Activated T-cell treated with anti-CD3 and anti-CD28 coated beads, Interleukin-2, amount 50 U/mL, for 48 hours (primary cell): ENCODE results near the gene KCNQ4.

Experiments
- DNase-seq, 2 experiments: peaks; one replicate each; pipeline ENCODE4 v3.0.0-alpha.2; 2020

The KCNQ4 gene

GRCh38 chr1:40796939-40797667, 13.5 kb downstream of the KCNQ4 start:
- DNase-seq: no peak

- DNase-seq: no peak
Observed at GRCh38 chr1:40797668-40798010, 14.1 kb downstream of the KCNQ4 start.

GRCh38 chr1:40798366-40799281, 15.0 kb downstream of the KCNQ4 start:
- no peak for DNase-seq

- no peak for DNase-seq
Observed at GRCh38 chr1:40799351-40799867, 15.8 kb downstream of the KCNQ4 start.

DNA sequence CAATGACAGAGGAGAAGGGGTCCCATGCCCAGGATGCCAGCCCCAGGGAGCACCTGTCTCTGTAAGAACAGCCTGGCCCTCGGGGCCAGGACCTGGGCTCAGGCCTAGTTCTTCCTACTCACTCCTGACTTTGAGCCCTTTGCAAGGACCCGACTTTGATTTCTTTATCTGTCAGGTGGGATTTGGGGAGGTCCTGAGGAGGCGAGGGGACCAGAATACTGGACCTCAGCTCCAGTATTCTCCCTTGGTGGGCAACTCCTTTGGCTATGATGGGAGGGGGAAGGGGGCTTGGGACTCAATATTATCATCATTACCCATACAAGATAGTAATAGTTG, 18.1 kb downstream of the KCNQ4 start:
- DNase-seq: no peak

GRCh38 chr1:40802078-40802741, 18.6 kb downstream of the KCNQ4 start:
- peak; percentile 86 to 89 for DNase-seq

- DNase-seq: no peak
Observed at GRCh38 chr1:40802742-40803113, 19.1 kb downstream of the KCNQ4 start.

DNA sequence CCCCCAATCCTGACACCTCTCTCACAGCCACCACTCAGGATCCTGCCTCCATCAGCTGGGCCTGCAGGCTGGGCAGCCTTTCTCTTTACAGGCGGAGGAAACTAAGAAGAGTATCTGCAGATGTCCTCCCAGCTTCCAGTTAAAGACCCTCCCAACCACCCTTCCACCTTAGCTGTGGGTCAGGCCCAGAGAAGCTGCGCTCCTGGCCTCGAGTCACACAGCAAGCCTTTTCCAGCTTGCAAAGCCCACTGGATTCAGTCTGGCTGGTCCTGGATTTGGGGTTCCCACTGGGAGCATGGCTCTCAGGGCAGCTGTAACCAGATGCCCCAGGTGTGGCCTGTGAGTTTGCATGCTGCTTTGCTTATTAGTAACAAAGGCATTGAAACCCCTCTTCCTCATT, 19.9 kb downstream of the KCNQ4 start:
- no peak for DNase-seq

DNA sequence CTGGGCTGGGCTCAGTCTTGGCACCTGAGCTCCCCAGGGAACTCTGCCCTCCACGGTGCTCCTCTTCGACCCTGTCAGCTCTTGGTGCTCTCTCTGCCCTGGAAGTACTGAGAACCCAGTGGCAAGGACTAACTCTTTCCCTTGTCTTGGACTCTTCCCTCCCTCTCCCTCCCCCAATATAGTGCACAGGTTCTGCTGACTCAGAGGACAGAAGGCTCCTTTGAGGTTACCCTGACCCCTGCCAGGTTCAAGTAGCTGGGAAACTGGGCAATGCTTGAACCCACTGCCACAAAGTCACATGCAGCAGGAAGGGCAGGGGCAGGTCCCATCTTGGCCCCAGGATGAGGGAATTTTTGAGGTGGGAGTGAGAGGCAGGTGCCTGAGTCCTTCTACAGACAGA, 20.3 kb downstream of the KCNQ4 start:
- no peak for DNase-seq

- DNase-seq: no peak
Observed at GRCh38 chr1:40806240-40806639, 22.7 kb downstream of the KCNQ4 start.

GRCh38 chr1:40806731-40807695, 23.4 kb downstream of the KCNQ4 start:
- DNase-seq: no peak

GRCh38 chr1:40808002-40808401, 24.4 kb downstream of the KCNQ4 start:
- DNase-seq: no peak

GRCh38 chr1:40808444-40808843, 24.9 kb downstream of the KCNQ4 start:
- DNase-seq: no peak

DNA sequence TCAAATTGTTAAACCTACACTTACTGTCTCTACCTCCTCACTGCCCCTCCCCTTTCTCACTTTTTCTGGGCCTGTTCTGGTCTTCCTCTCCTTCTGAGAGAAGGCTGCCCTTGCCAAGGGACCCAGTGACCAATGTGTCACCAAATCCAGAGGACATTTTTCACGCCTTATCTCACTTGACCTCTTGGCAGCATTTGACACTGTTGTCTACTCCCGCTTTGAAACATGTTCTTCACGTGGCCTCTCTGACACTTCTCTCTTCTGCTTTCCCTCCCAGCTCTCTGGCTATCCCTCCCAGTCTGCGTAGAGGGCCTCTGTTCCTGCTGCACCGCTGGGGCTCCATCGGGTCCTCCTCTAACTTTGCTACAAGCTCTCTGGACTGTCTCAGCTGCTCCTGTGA, 25.3 kb downstream of the KCNQ4 start:
- no peak for DNase-seq

GRCh38 chr1:40810927-40811326, 27.3 kb downstream of the KCNQ4 start:
- no peak for DNase-seq

GRCh38 chr1:40815420-40815819, 31.8 kb downstream of the KCNQ4 start:
- DNase-seq: no peak

DNA sequence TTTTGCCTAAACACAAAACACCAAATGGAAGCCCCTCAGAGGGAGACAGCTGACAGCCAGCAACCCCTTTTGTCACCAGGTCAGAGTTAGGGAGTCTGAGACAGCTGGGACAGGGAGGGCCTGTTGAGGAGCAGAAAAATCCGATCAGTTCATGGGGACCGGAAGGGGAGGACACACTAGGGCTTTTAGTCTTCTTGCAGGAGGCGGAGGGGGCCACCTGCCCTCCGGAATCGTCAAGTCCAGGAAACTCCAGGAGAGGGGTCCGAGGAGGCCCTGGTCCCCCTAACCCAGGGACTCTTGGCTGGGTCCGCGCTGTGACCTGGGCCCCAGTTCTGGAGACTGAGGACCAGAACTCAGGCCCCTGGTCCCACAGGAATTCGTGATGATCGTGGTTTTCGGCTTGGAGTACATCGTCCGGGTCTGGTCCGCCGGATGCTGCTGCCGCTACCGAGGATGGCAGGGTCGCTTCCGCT, 34.2 kb downstream of the KCNQ4 start:
- DNase-seq: no peak

DNA sequence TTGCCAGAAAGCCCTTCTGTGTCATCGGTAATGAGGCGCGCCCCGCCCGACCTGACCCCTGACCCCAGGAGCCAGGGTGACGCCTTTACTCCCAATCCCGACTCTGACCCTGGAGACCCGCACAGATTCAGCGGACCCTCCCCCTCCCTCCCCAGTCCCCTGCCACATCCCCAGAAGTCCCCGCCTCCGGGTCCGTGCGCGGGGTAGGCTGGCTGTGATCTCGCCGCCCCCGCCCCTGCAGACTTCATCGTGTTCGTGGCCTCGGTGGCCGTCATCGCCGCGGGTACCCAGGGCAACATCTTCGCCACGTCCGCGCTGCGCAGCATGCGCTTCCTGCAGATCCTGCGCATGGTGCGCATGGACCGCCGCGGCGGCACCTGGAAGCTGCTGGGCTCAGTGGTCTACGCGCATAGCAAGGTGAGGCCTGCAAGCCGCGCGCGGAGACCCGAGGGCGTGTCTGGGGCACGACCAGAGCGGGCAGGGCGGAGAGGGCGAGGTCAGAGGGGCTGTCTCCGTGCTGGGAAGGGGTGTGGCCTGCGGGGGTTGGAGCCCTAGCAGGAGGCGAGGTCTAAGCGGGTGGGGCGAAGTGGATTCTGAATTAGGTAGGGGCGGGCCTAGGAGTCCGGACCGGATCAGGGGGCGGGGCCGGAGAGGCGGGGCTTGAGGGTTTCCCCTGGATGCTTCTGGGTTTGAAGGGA, 34.8 kb downstream of the KCNQ4 start:
- DNase-seq: peak; percentile 89 to 91

GRCh38 chr1:40819101-40819500, 35.5 kb downstream of the KCNQ4 start:
- no peak for DNase-seq

DNA sequence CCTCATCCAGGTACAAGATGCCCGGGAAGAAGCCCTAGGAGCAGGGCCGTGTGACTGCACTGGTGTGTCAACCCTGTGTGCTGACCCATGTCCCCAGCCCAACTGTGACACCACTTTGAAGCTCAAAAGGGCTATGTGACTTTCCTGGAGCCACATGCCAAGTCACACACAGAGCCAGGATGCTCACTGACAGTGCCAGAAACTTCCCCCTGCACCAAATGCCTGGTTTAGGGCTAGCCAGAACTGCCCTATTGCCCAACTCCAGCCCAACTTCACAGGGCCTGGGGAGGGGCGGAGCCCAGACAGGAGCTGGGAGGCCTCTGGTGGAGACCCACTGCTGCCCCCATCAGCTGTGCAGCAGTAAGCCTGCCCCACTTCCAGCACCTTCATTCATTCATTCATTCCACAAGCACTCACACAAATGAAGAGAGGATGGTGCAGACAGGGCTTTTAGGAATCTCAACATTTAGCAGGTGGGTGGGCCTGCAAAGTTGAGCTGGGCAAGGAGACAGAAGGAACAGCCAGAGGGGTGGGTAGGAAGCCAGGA, 36.7 kb downstream of the KCNQ4 start:
- DNase-seq: no peak
